Measurements from ENCODE around the gene EEF1AKMT2.

- TF ChIP-seq CTCF (conservative IDR thresholded peaks at IDR 0.05; ENCODE audit: low read depth, low read length) = no peak
- TF ChIP-seq EZH2 (IDR thresholded peaks at IDR 0.05; ENCODE audit: borderline replicate concordance, low read depth, low read length, poor library complexity, severe bottlenecking) = no peak
Observed at GRCh38 chr10:124747745-124748144, 43.9 kb downstream of the EEF1AKMT2 start.
